H1 (cell line): ENCODE results near the gene GRAP.

Experiments
- BRCA1 ChIP-seq: IDR thresholded peaks from 2 replicates; pipeline ENCODE4 v1.6.1; 2012; ENCODE audit warnings: low read depth, low read length, improper control_type of control experiment
- EGR1 ChIP-seq: IDR thresholded peaks from 2 replicates; pipeline ENCODE4 v1.6.1; 2011; ENCODE audit warnings: low read depth, low read length, borderline replicate concordance
- EP300 ChIP-seq, 2 experiments: IDR thresholded peaks; 1 replicate in 1 of 2; 2 replicates in 1 of 2; pipeline ENCODE4 v1.6.1; 2011 to 2012; ENCODE audit warnings: low read depth in 2 of 2, low read length in 2 of 2, mild to moderate bottlenecking in 2 of 2, borderline replicate concordance in 1 of 2, inconsistent platforms in 1 of 2, moderate library complexity in 1 of 2
- EZH2 ChIP-seq: fragments of 200-600 bp; sonication (generic); IDR thresholded peaks from 2 replicates; pipeline ENCODE4 v1.7.1; 2012; ENCODE audit warnings: low read depth, mild to moderate bottlenecking, moderate library complexity, low read length, inconsistent platforms; ENCODE audit not compliant: severe bottlenecking
- GABPA ChIP-seq: IDR thresholded peaks from 2 replicates; pipeline ENCODE4 v1.6.1; 2011; ENCODE audit warnings: mild to moderate bottlenecking, low read length, moderate library complexity, borderline replicate concordance; ENCODE audit not compliant: insufficient read depth
- HDAC2 ChIP-seq, 2 experiments: fragments of 300-600 bp in 1 of 2; sonication (generic) in 1 of 2; IDR thresholded peaks; 2 replicates each; pipeline ENCODE4 v1.6.1; 2011 to 2012; ENCODE audit warnings: low read depth in 2 of 2, low read length in 2 of 2, mild to moderate bottlenecking in 2 of 2, moderate library complexity in 2 of 2, borderline replicate concordance in 1 of 2, inconsistent platforms in 1 of 2
- HDAC6 ChIP-seq: IDR thresholded peaks from one replicate; pipeline ENCODE4 v1.7.1; 2012; ENCODE audit warnings: low read depth, mild to moderate bottlenecking, inconsistent platforms, low read length, moderate library complexity
- NANOG ChIP-seq: IDR thresholded peaks from 2 replicates; pipeline ENCODE4 v1.6.1; 2011; ENCODE audit warnings: low read length, low read depth, mild to moderate bottlenecking, inconsistent platforms; ENCODE audit not compliant: insufficient read depth, poor library complexity, severe bottlenecking
- POLR2A ChIP-seq, 2 experiments: IDR thresholded peaks; 1 replicate in 1 of 2; 2 replicates in 1 of 2; pipeline ENCODE4 v1.6.1; 2011; ENCODE audit warnings: low read depth in 2 of 2, low read length in 2 of 2, mild to moderate bottlenecking in 2 of 2; ENCODE audit errors: control extremely low read depth in 1 of 2
- POLR2AphosphoS5 ChIP-seq: IDR thresholded peaks from 2 replicates; pipeline ENCODE4 v1.6.1; 2011; ENCODE audit warnings: low read depth, low read length
- RAD21 ChIP-seq, 2 experiments: IDR thresholded peaks in 1 of 2; conservative IDR thresholded peaks in 1 of 2; 2 replicates each; pipeline ENCODE4 v1.6.1; 2011; ENCODE audit warnings: low read depth in 2 of 2, low read length in 2 of 2, improper control_type of control experiment in 1 of 2, inconsistent platforms in 1 of 2, mild to moderate bottlenecking in 1 of 2, moderate library complexity in 1 of 2
- TAF7 ChIP-seq: optimal IDR thresholded peaks from 2 replicates; pipeline ENCODE3; 2011; ENCODE audit warnings: low read depth, mild to moderate bottlenecking, inconsistent platforms, low read length, moderate library complexity, borderline replicate concordance
- TF ChIP-seq, protein P1 (sequence below), 3 experiments: IDR thresholded peaks; 1 replicate in 2 of 3; 2 replicates in 1 of 3; pipeline versions ENCODE4 v1.5.1 to v1.6.1; 2011; ENCODE audit warnings: low read length in 3 of 3, mild to moderate bottlenecking in 3 of 3, inconsistent platforms in 2 of 3, low read depth in 1 of 3, moderate library complexity in 1 of 3; ENCODE audit not compliant: insufficient read depth in 1 of 3; ENCODE audit errors: control extremely low read depth in 1 of 3
- TF ChIP-seq, protein P2 (sequence below): IDR thresholded peaks from 2 replicates; pipeline ENCODE4 v1.6.1; 2011; ENCODE audit warnings: low read depth, mild to moderate bottlenecking, low read length; ENCODE audit not compliant: insufficient read depth

DNA sequence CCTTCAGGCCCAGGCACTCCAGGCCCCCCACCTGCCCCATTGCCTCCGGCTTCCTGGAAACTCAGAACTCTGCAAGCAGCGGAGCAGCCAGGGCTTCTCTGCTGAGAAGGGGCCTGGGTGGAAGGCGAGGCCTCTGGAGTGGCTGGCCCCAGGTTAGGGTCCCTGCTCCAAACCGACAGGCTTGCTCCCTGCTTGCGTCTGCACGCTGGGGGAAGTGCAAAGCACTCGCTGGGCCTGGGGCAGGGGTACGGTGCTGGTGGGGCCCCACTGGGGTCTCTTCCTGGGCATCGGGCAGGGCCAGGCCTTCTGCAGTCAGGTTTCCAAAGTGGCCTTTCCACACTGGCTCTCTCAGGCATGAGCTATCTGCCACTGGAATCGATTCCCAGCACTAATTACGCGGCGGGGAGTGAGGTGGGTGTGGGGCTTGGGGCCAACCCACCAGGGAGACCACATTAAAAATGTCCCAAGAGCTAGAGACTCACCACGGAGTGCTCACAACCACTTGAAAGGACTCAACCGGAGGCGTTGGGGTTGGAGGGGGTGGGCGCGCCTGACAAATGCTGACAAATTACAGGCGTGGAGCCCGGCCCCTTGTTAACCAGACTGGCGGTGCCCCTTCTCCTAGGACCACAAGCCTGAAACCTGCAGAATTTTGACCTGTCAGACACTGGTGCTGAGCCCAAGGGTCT, 60.1 kb downstream of the GRAP start:
- TF ChIP-seq GABPA (no peak), EGR1 (no peak), RAD21 (IDR thresholded peaks at IDR 0.05 in 1 of 2, conservative IDR thresholded peaks at IDR 0.05 in 1 of 2; ENCODE audit: low read depth in 2 of 2, low read length in 2 of 2) (no peak), TAF7 (no peak), HDAC6 (no peak), HDAC2 (IDR thresholded peaks at IDR 0.05; ENCODE audit: borderline replicate concordance in 1 of 2, low read depth in 2 of 2, low read length in 2 of 2) (no peak), EZH2 (no peak), POLR2A (IDR thresholded peaks at IDR 0.05; ENCODE audit: control extremely low read depth in 1 of 2, low read depth in 2 of 2, low read length in 2 of 2) (no peak), POLR2AphosphoS5 (no peak), EP300 (IDR thresholded peaks at IDR 0.05; ENCODE audit: borderline replicate concordance in 1 of 2, low read depth in 2 of 2, low read length in 2 of 2) (no peak), NANOG (no peak), BRCA1 (no peak)
- TF ChIP-seq, protein P1, sequence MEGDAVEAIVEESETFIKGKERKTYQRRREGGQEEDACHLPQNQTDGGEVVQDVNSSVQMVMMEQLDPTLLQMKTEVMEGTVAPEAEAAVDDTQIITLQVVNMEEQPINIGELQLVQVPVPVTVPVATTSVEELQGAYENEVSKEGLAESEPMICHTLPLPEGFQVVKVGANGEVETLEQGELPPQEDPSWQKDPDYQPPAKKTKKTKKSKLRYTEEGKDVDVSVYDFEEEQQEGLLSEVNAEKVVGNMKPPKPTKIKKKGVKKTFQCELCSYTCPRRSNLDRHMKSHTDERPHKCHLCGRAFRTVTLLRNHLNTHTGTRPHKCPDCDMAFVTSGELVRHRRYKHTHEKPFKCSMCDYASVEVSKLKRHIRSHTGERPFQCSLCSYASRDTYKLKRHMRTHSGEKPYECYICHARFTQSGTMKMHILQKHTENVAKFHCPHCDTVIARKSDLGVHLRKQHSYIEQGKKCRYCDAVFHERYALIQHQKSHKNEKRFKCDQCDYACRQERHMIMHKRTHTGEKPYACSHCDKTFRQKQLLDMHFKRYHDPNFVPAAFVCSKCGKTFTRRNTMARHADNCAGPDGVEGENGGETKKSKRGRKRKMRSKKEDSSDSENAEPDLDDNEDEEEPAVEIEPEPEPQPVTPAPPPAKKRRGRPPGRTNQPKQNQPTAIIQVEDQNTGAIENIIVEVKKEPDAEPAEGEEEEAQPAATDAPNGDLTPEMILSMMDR (IDR thresholded peaks at IDR 0.05; ENCODE audit: control extremely low read depth in 1 of 3, insufficient read depth in 1 of 3, low read depth in 1 of 3, low read length in 3 of 3): no peak
- TF ChIP-seq, protein P2, sequence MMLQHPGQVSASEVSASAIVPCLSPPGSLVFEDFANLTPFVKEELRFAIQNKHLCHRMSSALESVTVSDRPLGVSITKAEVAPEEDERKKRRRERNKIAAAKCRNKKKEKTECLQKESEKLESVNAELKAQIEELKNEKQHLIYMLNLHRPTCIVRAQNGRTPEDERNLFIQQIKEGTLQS: no peak
